NCI-H1417 (cell line): ENCODE data around the gene ERICH6B.

Experiments used
- DNase-seq, 3 experiments: peaks; one replicate each; lab custom pipeline; 2025; lab: John Stamatoyannopoulos, UW

The ERICH6B gene

DNA sequence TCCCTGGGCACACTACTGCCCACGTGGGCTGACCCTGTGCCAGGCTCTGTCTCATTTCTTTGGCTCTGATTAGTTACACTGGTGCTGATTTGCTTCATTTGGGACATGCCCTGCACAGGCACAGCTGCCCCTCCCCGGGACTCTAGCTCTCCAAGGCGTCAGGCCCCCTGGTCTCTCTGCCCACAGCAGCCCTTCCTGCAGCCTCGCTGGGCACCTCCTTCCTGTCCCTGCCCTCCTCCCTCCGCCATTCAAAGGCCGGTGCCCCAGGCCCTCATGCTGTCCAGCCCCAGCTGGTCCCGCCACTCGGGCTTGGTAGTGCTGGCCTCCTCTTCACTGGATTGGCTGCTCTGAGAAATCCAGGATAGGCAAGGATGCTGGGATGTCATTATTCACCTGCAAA, 73.1 kb downstream of the ERICH6B start:
- no peak for DNase-seq

DNA sequence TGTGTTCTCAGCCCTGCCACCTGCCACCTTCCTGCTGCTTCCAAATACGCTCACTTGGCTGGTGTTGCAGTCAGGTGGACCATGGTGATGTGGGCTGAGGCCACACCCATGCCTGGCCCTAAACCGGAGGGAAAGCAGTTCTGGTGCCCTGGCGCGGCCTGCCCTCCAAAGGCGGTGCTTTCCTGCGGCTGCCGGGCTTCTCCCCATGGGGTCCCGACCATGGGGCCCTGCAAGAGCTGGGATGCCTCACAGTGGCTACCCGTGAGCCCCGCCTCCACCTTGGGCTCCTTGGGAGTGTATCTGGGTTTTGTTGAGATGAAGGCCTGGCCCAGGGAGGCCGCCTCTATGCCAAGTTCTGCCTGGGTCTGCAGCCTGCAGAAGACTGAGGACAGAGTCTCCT, 73.7 kb downstream of the ERICH6B start:
- DNase-seq: no peak

DNA sequence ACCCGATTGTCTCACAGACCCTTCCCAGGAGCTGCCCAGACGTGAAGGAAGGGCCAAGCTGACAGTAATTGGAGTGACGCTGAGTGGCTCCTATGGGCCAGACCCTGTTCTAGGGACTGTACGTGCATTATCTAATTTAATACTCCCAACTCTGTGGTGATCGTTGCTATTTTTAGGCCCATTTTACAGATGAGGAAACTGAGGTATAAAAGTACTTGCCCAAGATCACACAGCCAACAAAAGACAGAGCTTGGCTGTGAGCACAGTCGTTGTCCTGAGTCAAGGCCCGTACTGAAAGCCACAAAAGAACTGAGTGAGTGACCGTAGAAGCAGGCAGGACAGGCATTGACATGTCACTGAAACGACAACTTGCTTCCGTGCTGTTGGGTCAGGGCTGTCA, 74.7 kb downstream of the ERICH6B start:
- DNase-seq: no peak

DNA sequence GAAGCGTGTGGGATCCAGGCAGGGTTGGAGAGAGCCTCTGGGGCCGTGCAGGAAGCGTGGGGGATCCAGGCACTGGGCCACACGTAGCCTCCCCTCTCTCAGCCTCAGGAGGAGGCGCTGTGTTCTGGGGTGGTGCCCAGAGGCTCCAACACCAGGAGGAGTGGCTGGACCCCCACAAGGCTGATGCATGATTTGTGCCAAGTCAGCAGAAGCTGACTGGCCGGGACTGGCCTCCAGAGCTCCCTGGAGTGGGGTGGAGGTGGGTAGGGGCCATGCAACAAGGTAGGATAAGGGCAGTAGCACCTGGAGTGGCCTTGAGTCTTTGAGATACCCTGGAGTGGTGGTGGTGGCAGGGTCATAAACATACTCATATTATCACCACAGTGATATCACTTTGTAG, 75.3 kb downstream of the ERICH6B start:
- DNase-seq: no peak

DNA sequence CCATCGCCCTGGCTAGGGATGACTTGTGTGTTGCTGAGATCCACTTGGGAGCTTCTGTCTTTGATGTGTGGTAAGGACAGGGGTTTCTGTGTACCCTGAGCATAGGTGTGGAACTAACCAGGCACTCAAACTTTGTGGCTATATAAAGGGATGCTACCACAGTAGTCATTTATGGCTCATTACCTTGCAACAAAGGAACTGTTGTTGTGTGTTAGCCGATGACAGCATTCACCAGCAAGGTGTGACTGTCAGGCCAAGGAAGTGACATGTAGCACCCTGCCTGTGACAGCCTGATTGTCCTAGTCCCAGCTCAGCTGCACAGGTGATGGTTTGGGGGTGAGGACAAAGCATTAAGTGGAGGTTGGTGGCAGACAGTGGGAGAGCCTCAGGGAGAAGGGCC, 77.2 kb downstream of the ERICH6B start:
- DNase-seq: peak; percentile 1 to 46 (median 6)

DNA sequence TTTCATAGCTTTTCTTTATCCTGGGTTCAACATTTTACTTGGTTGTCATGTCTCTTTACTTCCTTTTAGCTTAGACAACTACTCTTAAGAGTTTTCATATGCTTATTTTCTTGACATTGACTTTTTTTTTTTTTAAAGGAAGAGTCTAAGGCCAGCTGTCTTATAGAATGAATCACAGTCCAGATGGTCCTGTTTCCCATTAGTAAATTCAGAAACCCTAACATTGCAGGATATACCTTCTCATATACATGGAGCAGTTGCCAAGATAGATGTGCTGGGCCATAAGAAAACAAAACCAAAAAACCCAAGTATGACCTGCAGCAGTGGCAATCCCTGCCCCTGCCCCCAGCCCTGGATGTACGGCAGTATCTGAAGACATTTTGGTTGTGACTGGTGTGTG, 78.0 kb downstream of the ERICH6B start:
- no peak for DNase-seq

DNA sequence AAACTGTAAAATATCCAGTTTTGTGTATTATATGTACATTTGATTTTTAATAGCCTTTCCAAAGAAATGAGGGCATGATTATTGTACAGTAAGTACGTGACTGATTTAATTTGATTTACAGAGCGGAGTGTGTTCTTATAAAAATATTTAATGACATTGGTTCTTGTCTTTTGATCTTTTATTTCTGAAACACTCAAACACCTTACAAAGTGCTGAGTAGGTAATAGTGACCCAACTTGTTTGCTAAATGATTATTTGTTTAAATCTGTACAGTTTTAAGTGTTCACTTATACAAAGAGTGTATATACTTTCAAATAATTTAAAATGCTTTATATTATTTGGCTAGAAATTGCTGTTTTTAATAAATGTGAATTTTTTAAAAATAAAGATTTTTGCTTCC, 79.3 kb downstream of the ERICH6B start:
- DNase-seq: no peak

DNA sequence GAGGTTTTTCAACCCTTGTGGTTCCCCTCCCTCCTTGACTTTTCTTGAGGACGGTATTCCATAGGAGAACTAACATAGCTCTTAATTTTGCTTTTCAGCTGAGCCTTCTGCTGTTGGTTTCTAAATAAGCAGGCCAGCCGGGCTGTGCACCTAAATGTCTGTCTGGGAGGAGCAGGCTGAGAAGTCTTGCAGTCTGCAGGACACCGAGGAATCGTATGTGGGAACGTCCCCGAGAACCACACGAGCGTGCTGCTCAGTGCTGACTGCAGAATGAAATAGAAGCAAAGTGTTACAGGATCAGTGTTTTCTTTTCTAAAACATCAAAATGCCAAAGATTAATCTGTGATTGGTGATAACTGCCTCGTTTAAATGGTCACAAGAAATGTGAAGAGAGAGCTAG, 80.9 kb downstream of the ERICH6B start:
- no peak for DNase-seq

DNA sequence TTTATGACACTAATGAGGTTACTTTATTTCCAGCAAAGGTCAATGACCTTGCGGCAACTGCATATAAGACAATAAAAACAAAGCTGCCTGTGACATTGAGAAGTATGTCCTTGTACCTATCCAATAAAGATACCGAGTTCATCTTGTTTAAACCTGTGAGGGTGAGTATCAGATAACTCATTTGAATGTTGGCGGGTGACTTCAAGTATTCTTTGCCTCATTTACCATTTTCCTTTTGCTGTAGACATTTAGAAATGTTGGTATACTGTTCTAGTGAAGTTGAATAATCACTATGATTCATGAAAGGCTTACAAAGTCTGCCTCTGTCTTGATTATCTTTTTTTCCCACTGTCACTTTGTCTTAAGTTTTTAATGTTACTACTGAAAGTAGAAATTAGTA, 85.8 kb downstream of the ERICH6B start:
- DNase-seq: no peak

DNA sequence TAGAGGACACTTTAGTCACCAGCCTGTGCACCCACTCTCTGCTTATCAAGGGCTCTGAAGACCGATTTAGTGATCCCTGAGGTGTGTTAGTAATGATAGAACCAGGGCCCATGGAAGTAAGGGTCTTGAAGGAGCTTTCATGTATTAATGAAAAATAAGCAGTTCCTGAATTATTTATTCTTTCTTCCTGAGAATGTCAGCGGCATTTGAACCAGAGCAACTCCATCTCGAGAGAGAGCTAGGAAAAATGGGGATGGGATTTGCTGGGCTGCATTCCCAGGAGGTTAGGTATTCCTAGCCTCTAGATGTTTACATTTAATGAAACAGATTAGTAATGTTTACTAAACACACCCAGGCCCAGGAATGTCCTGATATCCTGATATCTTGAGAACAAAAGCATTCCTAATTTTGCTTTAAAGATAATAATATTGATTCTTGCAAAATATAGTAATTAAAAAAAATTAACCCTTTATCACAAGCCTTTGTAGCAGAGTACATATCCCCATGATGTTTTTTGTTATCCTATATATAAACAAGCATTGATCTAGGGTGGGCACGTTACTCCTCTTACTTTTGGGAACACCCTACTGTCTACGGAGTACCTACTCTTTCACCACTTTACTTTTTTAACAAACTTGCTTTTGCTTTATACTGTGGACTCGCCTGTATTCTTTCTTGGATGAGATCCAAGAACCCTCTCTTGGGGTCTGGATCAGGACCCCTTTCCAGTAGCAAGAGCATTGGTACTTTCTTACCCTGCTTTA, 87.7 kb downstream of the ERICH6B start:
- DNase-seq: no peak

DNA sequence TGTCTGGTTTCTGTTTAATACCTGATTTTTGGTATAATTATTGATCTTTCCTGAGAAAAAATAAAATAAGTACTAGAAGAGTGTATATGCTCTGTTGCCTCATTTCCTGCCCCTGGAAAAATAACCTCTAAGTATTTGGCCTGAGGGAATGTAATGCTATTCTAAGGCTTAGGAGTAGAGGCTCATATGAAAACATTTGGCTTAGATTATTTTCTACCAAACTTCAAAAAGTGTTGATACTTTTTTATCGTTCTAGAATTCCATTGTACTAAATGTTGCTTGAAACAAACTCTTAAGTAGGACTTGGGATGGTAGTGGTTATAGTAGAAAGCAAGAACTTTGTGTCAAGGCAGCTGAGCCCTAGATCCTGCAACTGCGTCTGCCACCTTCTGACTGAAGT, 93.0 kb downstream of the ERICH6B start:
- no peak for DNase-seq

DNA sequence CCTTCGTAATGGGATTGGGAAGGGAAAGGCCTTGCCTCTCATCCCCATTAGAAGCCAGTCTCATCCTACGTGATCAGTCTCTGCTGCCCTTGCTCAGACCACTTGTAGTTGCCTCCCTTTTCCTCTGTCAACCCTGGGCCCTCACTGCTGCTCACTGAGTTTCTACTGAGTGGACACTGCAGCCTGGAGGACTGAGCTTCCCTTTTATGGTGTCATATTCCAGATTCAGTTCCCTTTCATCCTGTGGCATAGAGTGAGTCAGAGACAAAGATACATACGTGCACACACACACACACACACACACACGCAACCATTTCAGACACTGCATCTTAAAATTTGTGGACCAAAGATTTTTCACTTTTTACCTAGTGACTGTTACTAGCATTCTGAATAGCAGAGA, 94.2 kb downstream of the ERICH6B start:
- no peak for DNase-seq

DNA sequence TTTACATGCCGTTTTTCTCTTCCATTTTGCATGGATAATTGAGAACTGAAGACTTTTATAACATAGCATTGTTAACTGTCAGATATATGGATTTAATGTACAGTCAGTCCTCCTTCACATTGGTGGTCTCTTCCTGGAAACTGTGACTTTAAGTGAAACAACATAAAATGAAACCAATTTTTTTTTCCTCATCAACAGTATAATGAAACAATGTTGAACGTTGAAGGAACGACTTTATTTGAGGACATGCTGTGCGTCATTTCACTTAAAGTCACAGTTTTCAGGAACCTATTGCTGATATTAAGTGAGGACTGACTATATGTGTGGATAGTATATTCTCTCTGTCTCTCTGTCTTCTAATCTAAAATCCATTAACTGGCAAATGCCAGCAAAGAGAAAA, 96.0 kb downstream of the ERICH6B start:
- no peak for DNase-seq

DNA sequence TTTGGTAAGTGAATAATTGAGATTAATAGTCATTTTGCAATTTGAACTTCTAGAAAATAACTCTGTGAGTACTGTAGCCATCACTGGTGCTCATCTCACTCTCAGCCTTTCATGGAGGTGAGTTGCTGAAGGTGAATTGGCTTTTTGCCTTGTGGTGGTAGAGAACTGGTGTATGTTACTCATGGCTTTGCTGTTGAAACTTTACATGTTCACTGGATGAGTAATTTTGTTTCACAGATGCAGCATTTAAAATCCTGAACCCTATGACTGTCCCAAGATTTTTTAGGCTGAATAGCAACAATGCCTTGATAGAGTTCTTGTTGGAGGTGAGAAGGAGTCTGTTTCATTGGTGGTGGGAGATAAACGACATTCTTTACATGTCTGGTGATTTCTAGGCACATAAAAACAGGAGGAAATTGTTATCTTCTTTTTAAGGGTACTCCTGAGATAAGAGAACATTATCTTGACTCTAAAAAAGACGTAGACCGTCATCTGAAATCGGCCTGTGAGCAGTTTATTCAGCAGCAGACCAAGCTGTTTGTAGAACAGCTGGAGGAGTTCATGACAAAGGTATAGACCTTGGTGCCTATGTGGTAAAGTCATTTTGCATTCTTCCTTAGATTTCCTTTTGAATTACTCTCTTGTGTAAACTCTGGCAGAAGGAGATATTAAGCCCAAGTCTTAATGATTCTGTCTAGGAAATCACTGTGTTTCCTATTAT, 96.9 kb downstream of the ERICH6B start:
- DNase-seq: no peak

DNA sequence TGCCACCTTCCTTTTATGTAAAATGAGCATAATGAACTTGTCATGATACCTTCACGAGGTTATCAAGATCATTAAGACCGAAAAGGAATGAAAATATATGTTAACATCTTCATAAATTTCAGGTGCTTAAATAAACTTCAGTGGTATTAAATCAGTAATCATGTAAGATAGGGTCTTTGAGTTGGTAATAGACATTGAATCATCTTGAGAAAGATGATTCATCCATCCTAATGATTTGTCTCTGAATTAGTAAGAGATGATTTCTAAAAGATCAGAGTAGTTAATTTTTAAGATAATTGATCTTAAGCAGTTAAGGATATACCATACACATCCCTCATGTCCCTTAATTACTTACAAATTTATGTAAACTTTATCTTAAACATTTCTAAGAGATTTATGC, 98.8 kb downstream of the ERICH6B start:
- DNase-seq: no peak

DNA sequence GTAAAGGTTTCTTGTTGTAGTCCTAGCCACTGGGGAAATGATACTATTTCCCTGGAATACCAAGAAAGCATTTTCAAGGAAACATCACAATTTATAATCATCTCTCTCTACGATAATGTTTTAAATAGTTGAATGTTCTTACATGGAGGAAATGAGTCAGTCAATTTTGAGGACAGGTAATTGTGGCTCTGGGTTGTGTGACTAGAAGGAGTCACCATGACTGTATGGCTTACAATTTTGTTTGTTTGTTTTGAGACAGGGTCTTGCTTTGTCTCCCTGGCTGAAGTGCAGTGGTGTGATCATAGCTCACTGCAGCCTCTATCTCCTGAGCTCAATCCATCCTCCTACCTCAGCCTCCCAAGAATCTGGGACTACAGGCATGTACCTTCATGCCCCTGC, 103.4 kb downstream of the ERICH6B start:
- no peak for DNase-seq

DNA sequence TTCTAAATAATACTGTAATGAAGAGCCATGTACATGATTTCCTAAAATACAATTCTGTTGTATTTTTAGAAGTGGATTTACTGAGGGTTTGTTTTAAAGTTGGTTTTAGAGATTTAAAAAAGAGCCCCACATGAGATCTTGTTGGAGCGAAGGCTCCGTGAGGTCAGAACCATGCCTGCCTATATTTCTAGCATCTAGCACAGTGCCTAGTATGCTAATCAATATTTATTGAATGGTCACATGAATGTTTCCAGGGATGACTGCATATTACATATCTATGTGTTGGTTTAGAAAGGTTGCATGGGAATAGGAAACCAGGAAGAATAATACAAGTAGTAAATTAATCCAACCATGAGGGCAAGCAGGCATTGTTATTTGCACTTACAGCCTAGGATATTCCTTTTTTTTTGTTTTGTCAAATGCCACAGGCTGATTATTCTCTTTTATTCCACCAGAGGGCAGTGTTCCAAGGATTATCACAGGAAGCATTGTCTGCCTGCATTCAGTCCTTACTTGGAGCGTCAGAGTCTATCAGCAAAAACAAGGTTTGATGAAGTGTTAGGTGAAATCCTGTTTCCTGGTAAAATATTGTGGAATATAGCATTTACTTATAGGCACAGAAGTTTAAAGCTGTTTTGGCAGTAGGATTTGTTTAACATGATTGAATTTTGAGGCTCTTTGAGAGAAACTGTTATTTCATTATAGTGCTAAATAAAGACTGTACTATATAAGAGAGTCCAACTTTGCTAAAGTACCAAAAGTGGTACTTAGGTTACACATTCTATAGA, 104.0 kb downstream of the ERICH6B start:
- peak; percentile 47 to 84 (median 69) for DNase-seq

DNA sequence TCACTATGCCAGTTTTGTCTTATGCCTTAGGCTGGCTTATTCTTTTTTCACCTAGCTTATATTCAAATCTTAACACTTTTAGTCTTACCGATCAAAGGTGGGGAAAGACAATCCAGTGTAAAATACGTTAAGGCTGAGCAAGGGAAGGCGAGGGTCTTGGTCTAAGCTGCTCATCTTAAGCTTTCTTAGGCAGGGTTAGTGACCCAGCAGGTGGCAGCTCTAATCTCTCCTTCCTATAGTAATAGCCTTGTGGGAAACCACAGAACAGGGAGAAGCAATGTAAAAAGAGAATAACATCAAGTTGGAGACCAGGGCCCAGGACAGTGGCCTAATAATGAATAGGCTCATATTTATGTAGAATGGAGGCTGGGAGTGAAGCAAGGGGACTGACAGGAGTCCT, 104.9 kb downstream of the ERICH6B start:
- DNase-seq: no peak

DNA sequence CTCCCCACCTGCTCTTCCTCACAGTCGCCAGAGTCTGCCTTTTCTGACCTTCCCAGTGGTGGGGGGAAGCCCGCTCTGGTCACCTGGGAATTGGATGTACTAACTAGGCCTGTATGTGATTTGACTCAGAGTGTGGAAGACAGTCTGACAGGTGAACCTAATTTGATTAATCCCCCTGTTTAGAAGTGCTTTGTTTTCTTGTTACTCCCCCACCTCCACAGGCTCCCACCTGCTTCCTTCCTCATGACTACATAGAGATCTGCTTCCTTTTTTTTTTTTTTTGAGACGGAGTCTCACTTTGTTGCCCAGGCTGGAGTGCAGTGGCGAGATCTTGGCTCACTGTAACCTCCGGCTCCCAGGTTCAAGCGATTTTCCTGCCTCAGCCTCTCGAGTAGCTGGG, 106.8 kb downstream of the ERICH6B start:
- DNase-seq: peak in 2 of 3 experiments; percentile 1 to 37

DNA sequence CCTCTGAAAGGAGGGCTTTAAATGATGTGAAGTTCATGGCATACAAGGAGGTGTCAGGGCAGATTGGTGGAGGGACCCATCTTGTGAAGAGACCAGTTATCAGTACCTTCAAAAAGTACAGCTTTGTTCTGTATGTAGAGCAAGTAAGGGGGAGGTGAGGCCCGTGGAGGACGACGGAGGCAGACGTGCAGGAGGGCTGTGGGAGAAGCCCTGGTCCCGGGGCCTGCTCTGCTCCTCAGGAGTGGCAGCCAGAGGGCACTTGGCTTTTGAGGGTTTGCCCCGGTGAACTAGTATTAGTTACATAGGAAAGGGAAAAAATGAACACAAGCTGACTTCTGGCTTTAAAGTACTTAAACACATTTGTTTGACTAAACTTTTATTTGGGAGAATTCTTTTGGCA, 108.7 kb downstream of the ERICH6B start:
- no peak for DNase-seq

DNA sequence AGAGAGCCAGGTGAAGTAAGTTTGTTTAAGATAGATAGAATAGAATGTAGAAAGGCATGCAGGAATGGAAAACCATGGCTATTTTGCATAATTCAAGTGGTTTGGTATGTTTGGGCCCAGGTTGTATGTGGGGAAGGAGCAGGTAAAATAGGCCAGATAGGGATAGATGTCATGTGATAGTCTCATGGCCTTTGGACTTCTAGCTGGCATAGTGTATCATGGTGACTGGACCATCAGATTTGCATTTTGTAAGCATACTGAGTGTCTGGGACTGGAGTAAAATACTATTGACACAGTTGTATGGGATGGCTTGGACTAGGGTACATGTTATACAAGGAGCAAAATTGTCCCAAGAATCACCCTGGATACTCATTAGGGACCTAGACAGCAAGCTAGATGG, 111.9 kb downstream of the ERICH6B start:
- DNase-seq: no peak

DNA sequence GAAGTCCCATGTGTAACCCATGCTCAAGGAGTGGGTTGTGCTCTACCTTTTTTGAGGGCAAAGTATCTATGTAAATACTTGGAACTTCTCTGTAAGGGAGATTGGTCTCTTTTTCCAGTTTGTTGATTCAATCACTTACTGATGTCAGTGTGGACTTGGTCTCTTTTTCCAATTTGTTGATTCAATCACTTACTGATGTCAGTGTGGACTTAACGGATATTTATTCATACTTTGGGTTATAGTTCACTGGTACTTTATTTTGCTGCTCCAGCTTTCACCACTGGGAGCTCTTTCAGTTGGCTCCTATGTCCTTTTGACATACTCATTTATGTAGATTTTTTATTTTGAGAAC, 114.4 kb downstream of the ERICH6B start:
- DNase-seq: no peak
